ENCODE data around the gene PTPRD. TPM values are rescaled to one million over a fixed set of nuclear protein-coding genes. Genes with fewer than 3 reads are reported as not detected.

PTPRD gene
- total RNA-seq, 1 experiment from 2014 or later, result 0.02 TPM

DNA sequence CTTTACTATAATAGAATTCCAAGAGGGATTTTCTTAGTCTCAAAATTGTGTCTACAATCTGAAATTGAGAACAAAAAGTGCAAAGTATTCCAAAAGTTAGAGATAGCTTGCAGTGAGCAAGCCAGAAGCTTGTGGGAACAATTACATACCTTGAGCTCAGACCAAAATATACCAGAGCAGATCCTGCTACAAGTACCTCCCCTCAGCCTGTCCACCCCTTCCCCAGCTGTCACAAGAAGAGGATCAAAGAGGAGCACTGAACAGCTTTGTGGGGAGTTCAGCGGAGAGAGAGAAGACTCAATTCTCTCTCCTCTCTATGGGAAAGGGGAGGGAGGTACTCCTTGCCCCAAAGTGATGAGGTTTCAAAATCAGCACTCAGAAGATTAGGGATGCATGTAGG lies 1944.1 kb downstream of the PTPRD start (continued):
- TF ChIP-seq, protein P1, sequence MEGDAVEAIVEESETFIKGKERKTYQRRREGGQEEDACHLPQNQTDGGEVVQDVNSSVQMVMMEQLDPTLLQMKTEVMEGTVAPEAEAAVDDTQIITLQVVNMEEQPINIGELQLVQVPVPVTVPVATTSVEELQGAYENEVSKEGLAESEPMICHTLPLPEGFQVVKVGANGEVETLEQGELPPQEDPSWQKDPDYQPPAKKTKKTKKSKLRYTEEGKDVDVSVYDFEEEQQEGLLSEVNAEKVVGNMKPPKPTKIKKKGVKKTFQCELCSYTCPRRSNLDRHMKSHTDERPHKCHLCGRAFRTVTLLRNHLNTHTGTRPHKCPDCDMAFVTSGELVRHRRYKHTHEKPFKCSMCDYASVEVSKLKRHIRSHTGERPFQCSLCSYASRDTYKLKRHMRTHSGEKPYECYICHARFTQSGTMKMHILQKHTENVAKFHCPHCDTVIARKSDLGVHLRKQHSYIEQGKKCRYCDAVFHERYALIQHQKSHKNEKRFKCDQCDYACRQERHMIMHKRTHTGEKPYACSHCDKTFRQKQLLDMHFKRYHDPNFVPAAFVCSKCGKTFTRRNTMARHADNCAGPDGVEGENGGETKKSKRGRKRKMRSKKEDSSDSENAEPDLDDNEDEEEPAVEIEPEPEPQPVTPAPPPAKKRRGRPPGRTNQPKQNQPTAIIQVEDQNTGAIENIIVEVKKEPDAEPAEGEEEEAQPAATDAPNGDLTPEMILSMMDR (IDR thresholded peaks at IDR 0.05 in 2 of 3, conservative IDR thresholded peaks at IDR 0.05 in 1 of 3; ENCODE audit: borderline replicate concordance in 1 of 3, insufficient read depth in 1 of 3, low read depth in 2 of 3, low read length in 2 of 3), result no peak
- TF ChIP-seq, protein P2, sequence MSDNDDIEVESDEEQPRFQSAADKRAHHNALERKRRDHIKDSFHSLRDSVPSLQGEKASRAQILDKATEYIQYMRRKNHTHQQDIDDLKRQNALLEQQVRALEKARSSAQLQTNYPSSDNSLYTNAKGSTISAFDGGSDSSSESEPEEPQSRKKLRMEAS (IDR thresholded peaks at IDR 0.05), result no peak

DNA sequence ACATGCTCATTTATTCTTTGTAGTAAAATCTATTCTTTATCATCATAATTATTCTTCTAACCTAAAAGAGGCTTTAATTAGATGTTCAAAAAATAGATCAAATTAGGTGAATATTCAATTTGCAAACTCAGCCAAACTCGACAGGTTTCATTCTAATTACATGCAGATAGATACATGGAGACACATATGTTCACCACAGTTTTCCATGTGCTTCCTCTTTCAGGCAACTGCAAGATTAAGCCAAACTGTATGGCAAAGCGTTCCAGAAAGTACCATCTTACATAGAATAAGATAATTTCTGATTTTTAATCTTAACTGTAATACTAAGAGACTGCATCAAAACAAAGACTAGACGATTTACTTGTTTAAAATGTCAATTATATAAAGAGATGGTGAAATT lies 1944.6 kb downstream of the PTPRD start:
- no peak for ATAC-seq
- BruUV-seq (replicated peaks), result no TSS peak
- POLR2A ChIA-PET, result no interaction called here

DNA sequence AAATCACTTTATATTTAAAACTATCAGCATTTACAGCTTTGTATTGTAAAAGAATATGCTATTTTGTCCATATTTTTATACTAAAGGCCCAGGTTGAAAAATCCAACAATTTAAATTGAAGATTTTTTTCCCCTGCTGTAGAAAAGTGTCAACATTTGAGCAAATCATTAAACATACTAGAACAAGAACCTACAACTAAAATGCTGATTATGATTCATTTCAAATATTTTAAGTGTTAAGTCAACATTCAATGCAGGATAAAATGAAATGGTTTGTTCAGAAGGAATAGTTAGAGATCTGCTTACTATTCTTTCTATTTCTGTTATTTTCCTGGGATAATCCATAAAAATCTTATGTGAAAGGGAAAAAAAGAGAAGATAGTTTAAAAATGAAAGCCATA lies 1946.7 kb downstream of the PTPRD start:
- no peaks in the 10 kb centered on the region for H3K9me2 ChIP-seq (ENCODE audit: insufficient read depth)
- CTCF ChIA-PET, result no interaction called here
- no peak overlapping the region for H2AFZ ChIP-seq (ENCODE audit: low read depth, low read length, poor library complexity, severe bottlenecking)
- intact Hi-C loops (cut with micrococcal nuclease), result no loop called here
- POLR2A ChIA-PET, result no interaction called here
- RAD21 ChIA-PET (ENCODE audit: low non-redundant PET in 1 of 2, low total read pairs in 2 of 2, uncharacterized antibody in 2 of 2, unreplicated experiment in 2 of 2), result no interaction called here
- peaks cover 11 to 13% of the 10 kb centered on the region in 2 experiments; a peak in 2 of 4 replicates for H3K9me3 ChIP-seq (ENCODE audit: control insufficient read depth in 1 of 2, insufficient read depth in 1 of 2, low read depth in 1 of 2, low read length in 2 of 2)
- no peak overlapping the region for H3K4me3 ChIP-seq (replicated peaks in 1 of 2; ENCODE audit: low read depth in 1 of 2, low read length in 2 of 2)
- TF ChIP-seq ZFX (IDR thresholded peaks at IDR 0.05) (no peak), EZH2 (IDR thresholded peaks at IDR 0.05) (no peak), EZH2phosphoT487 (IDR thresholded peaks at IDR 0.05; ENCODE audit: borderline replicate concordance) (no peak), EGR1 (IDR thresholded peaks at IDR 0.05; ENCODE audit: low read depth) (no peak), SP1 (IDR thresholded peaks at IDR 0.05; ENCODE audit: low read depth) (no peak), SRF (IDR thresholded peaks at IDR 0.05; ENCODE audit: low read depth) (no peak), POLR2A (IDR thresholded peaks at IDR 0.05; ENCODE audit: borderline replicate concordance, extremely low read depth, insufficient read depth, insufficient read length) (no peak)
- TF ChIP-seq, protein P2 (IDR thresholded peaks at IDR 0.05), result no peak
- TF ChIP-seq, protein P1 (IDR thresholded peaks at IDR 0.05 in 2 of 3, conservative IDR thresholded peaks at IDR 0.05 in 1 of 3; ENCODE audit: borderline replicate concordance in 1 of 3, insufficient read depth in 1 of 3, low read depth in 2 of 3, low read length in 2 of 3), result no peak
- DNase-seq (ENCODE audit: low read depth, low spot score) (no peak), ATAC-seq (no peak)
- H3K27me3 ChIP-seq (ENCODE audit: insufficient read depth, low read length), result no peaks in the 10 kb centered on the region
- no peaks in the 10 kb centered on the region for H3K36me3 ChIP-seq (ENCODE audit: control insufficient read depth in 1 of 2, insufficient read depth in 2 of 2, low read length in 2 of 2)
- H3K9ac ChIP-seq (ENCODE audit: low read length), result no peak overlapping the region
- no peaks in the 10 kb centered on the region for H3K4me1 ChIP-seq (ENCODE audit: control insufficient read depth in 1 of 2, insufficient read depth in 2 of 2, low read length in 2 of 2)
- no TSS peak for BruUV-seq (replicated peaks)
- no peak overlapping the region for H3K4me2 ChIP-seq (ENCODE audit: low read length)
- no peak overlapping the region for H3K27ac ChIP-seq (ENCODE audit: low read depth, low read length)
- no peaks in the 10 kb centered on the region for H4K20me1 ChIP-seq (ENCODE audit: insufficient read depth)
- H3K79me2 ChIP-seq (ENCODE audit: insufficient read depth, low read length), result no peaks in the 10 kb centered on the region

More for the DNA sequence above, 1944.6 kb downstream of the PTPRD start:
- H2AFZ ChIP-seq (ENCODE audit: low read depth, low read length, poor library complexity, severe bottlenecking), result no peak overlapping the region
- H3K9ac ChIP-seq (ENCODE audit: low read length), result no peak overlapping the region
- H3K27ac ChIP-seq (ENCODE audit: low read depth, low read length), result no peak overlapping the region
- RAD21 ChIA-PET (ENCODE audit: low non-redundant PET in 1 of 2, low total read pairs in 2 of 2, uncharacterized antibody in 2 of 2, unreplicated experiment in 2 of 2), result no interaction called here
- DNase-seq (ENCODE audit: low read depth, low spot score), result no peak
- H3K79me2 ChIP-seq (ENCODE audit: insufficient read depth, low read length), result no peaks in the 10 kb centered on the region
- no peaks in the 10 kb centered on the region for H3K27me3 ChIP-seq (ENCODE audit: insufficient read depth, low read length)
- no peaks in the 10 kb centered on the region for H3K9me2 ChIP-seq (ENCODE audit: insufficient read depth)
- intact Hi-C loops (cut with micrococcal nuclease), result no loop called here
- H3K4me1 ChIP-seq (ENCODE audit: control insufficient read depth in 1 of 2, insufficient read depth in 2 of 2, low read length in 2 of 2), result no peaks in the 10 kb centered on the region
- TF ChIP-seq CEBPB (IDR thresholded peaks at IDR 0.05; ENCODE audit: low read depth) (no peak), CBX3 (IDR thresholded peaks at IDR 0.05; ENCODE audit: low read depth) (no peak), JUND (IDR thresholded peaks at IDR 0.05) (no peak), EGR1 (IDR thresholded peaks at IDR 0.05; ENCODE audit: low read depth) (no peak), ELF1 (IDR thresholded peaks at IDR 0.05; ENCODE audit: borderline replicate concordance, low read depth) (no peak)
- TF ChIP-seq, protein P2 (IDR thresholded peaks at IDR 0.05), result no peak
- CTCF ChIA-PET, result no interaction called here
- no peak overlapping the region for H3K4me3 ChIP-seq (replicated peaks in 1 of 2; ENCODE audit: low read depth in 1 of 2, low read length in 2 of 2)
- peaks cover 3 to 14% of the 10 kb centered on the region in 2 experiments; a peak in 2 of 4 replicates for H3K9me3 ChIP-seq (ENCODE audit: control insufficient read depth in 1 of 2, insufficient read depth in 1 of 2, low read depth in 1 of 2, low read length in 2 of 2)
- H3K4me2 ChIP-seq (ENCODE audit: low read length), result no peak overlapping the region
- H3K36me3 ChIP-seq (ENCODE audit: control insufficient read depth in 1 of 2, insufficient read depth in 2 of 2, low read length in 2 of 2), result no peaks in the 10 kb centered on the region
- H4K20me1 ChIP-seq (ENCODE audit: insufficient read depth), result no peaks in the 10 kb centered on the region
